ENCODE measurements around the gene SRGAP3.

SRGAP3 gene

GRCh38 chr3:9077029-9077428, 172.4 kb downstream of the SRGAP3 start:
- no peak for FAIRE-seq

GRCh38 chr3:9075762-9076161, 173.7 kb downstream of the SRGAP3 start:
- FAIRE-seq, result no peak

GRCh38 chr3:9074079-9074478, 175.4 kb downstream of the SRGAP3 start:
- FAIRE-seq, result no peak

- FAIRE-seq, result no peak
Measured at GRCh38 chr3:9072667-9073009, 176.8 kb downstream of the SRGAP3 start.

- FAIRE-seq, result no peak
Measured at GRCh38 chr3:9071936-9072666, 177.3 kb downstream of the SRGAP3 start.

- no peak for FAIRE-seq
Measured at GRCh38 chr3:9070961-9071360, 178.5 kb downstream of the SRGAP3 start.

GRCh38 chr3:9069971-9070370, 179.5 kb downstream of the SRGAP3 start:
- no peak for FAIRE-seq

- no peak for FAIRE-seq
Measured at GRCh38 chr3:9068051-9068450, 181.4 kb downstream of the SRGAP3 start.

GRCh38 chr3:9067352-9067975, 182.0 kb downstream of the SRGAP3 start:
- FAIRE-seq, result no peak

- FAIRE-seq, result no peak
Measured at GRCh38 chr3:9066775-9067174, 182.7 kb downstream of the SRGAP3 start.

GRCh38 chr3:9066141-9066540, 183.3 kb downstream of the SRGAP3 start:
- FAIRE-seq, result no peak

- no peak for FAIRE-seq
Measured at GRCh38 chr3:9064850-9065249, 184.6 kb downstream of the SRGAP3 start.

- FAIRE-seq, result no peak
Measured at GRCh38 chr3:9064251-9064650, 185.2 kb downstream of the SRGAP3 start.

- FAIRE-seq, result no peak
Measured at GRCh38 chr3:9062570-9062969, 186.9 kb downstream of the SRGAP3 start.

- FAIRE-seq, result no peak
Measured at GRCh38 chr3:9061634-9062033, 187.8 kb downstream of the SRGAP3 start.

- no peak for FAIRE-seq
Measured at GRCh38 chr3:9059489-9060400, 189.7 kb downstream of the SRGAP3 start.

GRCh38 chr3:9056581-9056980, 192.9 kb downstream of the SRGAP3 start:
- no peak for FAIRE-seq

GRCh38 chr3:9047452-9048346, 201.7 kb downstream of the SRGAP3 start:
- FAIRE-seq, result no peak

GRCh38 chr3:9045371-9045770, 204.1 kb downstream of the SRGAP3 start:
- FAIRE-seq, result no peak

GRCh38 chr3:9043063-9043462, 206.4 kb downstream of the SRGAP3 start:
- FAIRE-seq, result no peak

GRCh38 chr3:9041626-9042025, 207.8 kb downstream of the SRGAP3 start:
- FAIRE-seq, result no peak

- no peak for FAIRE-seq
Measured at GRCh38 chr3:9040996-9041395, 208.4 kb downstream of the SRGAP3 start.

Data from colon (tissue), 2 donors.